HepG2 (cell line): ENCODE data around the gene CAT. TPM values are rescaled to one million over a fixed set of nuclear protein-coding genes. Genes with fewer than 3 reads are reported as not detected.

Experiments
- AFF4 ChIP-seq: sonication (generic); formaldehyde crosslinking; IDR thresholded peaks from 2 replicates; pipeline ENCODE4 v1.4.0; 2020; ENCODE audit warnings: missing genetic modification reagents
- GTF3A ChIP-seq: sonication (generic); formaldehyde crosslinking; conservative IDR thresholded peaks from 2 replicates; pipeline ENCODE4 v1.4.0; 2020; ENCODE audit warnings: mild to moderate bottlenecking, missing genetic modification reagents
- HMGXB3 ChIP-seq: sonication (generic); formaldehyde crosslinking; IDR thresholded peaks from 2 replicates; pipeline ENCODE4 v1.4.0; 2020; ENCODE audit warnings: missing genetic modification reagents, borderline replicate concordance
- HNRNPH1 ChIP-seq: fragments of 200-400 bp; formaldehyde crosslinking; optimal IDR thresholded peaks from 2 replicates; pipeline ENCODE3; 2017; ENCODE audit warnings: mild to moderate bottlenecking, low read depth, low read length
- HOXA3 ChIP-seq: sonication (generic); formaldehyde crosslinking; IDR thresholded peaks from 2 replicates; pipeline ENCODE4 v1.5.0; 2020; ENCODE audit warnings: missing genetic modification reagents
- SALL2 ChIP-seq: sonication (generic); formaldehyde crosslinking; IDR thresholded peaks from 2 replicates; pipeline ENCODE4 v1.8.1; 2023; ENCODE audit warnings: mild to moderate bottlenecking, missing genetic modification reagents, inconsistent platforms
- ZFYVE20 ChIP-seq: sonication (generic); formaldehyde crosslinking; IDR thresholded peaks from 2 replicates; pipeline ENCODE4 v1.8.0; 2023; ENCODE audit warnings: low read depth, mild to moderate bottlenecking, moderate library complexity, missing genetic modification reagents, borderline replicate concordance
- ZNF274 ChIP-seq: sonication (generic); formaldehyde crosslinking; IDR thresholded peaks from 2 replicates; pipeline ENCODE4 v1.5.1; 2020; ENCODE audit warnings: mild to moderate bottlenecking, missing genetic modification reagents
- ZNF276 ChIP-seq: sonication (generic); formaldehyde crosslinking; IDR thresholded peaks from 2 replicates; pipeline ENCODE4 v1.4.0; 2020; ENCODE audit warnings: mild to moderate bottlenecking, low read depth, missing genetic modification reagents
- ZNF484 ChIP-seq: sonication (generic); formaldehyde crosslinking; IDR thresholded peaks from 2 replicates; pipeline ENCODE4 v1.5.1; 2020; ENCODE audit warnings: mild to moderate bottlenecking, low read depth, missing genetic modification reagents, borderline replicate concordance
- ZNF572 ChIP-seq: sonication (generic); formaldehyde crosslinking; IDR thresholded peaks from 2 replicates; pipeline ENCODE4 v1.5.1; 2020; ENCODE audit warnings: mild to moderate bottlenecking, missing genetic modification reagents
- ZNF607 ChIP-seq: sonication (generic); formaldehyde crosslinking; IDR thresholded peaks from 2 replicates; pipeline ENCODE4 v1.5.1; 2020; ENCODE audit warnings: missing genetic modification reagents, mild to moderate bottlenecking, borderline replicate concordance
- polyA plus RNA-seq, 8 experiments: library from polyadenylated mRNA; depleted of rRNA in 3 of 8; stranded (reverse) in 7 of 8; unstranded in 1 of 8; fragments of >200 nt; fragmentation: Illumina TruSeq in 4 of 8; extraction: Trizol in 4 of 8; gene quantifications; 2 replicates each; pipeline versions ENCODE4 v1.2.1 to v1.2.3, GENCODE V29; 2011 to 2016; ENCODE audit warnings: low read depth in 4 of 8, missing spikeins in 1 of 8, mixed read lengths in 1 of 8; ENCODE audit not compliant: insufficient read depth in 1 of 8
- total RNA-seq, 5 experiments: library from RNA; depleted of rRNA; stranded (reverse); fragments of >200 nt; fragmentation: Illumina TruSeq; extraction: Trizol; gene quantifications; 2 replicates each; pipeline ENCODE4 v1.2.3, GENCODE V29; 2016; ENCODE audit warnings: low read depth in 1 of 5
- TF ChIP-seq, protein P1 (sequence below): sonication (generic); formaldehyde crosslinking; conservative IDR thresholded peaks from 2 replicates; pipeline ENCODE4 v1.8.0; 2022; ENCODE audit warnings: low read depth, missing genetic modification reagents
- TF ChIP-seq, protein P2 (sequence below): sonication (generic); formaldehyde crosslinking; IDR thresholded peaks from 2 replicates; pipeline ENCODE4 v1.4.0; 2020; ENCODE audit warnings: missing genetic modification reagents, low read depth, mild to moderate bottlenecking, borderline replicate concordance

Gene CAT
- total and polyA plus RNA-seq, 2 of the 13 experiments (the other 11 are each of a cell fraction or from before 2014, with no cell fraction given), result 107 to 136 TPM

DNA sequence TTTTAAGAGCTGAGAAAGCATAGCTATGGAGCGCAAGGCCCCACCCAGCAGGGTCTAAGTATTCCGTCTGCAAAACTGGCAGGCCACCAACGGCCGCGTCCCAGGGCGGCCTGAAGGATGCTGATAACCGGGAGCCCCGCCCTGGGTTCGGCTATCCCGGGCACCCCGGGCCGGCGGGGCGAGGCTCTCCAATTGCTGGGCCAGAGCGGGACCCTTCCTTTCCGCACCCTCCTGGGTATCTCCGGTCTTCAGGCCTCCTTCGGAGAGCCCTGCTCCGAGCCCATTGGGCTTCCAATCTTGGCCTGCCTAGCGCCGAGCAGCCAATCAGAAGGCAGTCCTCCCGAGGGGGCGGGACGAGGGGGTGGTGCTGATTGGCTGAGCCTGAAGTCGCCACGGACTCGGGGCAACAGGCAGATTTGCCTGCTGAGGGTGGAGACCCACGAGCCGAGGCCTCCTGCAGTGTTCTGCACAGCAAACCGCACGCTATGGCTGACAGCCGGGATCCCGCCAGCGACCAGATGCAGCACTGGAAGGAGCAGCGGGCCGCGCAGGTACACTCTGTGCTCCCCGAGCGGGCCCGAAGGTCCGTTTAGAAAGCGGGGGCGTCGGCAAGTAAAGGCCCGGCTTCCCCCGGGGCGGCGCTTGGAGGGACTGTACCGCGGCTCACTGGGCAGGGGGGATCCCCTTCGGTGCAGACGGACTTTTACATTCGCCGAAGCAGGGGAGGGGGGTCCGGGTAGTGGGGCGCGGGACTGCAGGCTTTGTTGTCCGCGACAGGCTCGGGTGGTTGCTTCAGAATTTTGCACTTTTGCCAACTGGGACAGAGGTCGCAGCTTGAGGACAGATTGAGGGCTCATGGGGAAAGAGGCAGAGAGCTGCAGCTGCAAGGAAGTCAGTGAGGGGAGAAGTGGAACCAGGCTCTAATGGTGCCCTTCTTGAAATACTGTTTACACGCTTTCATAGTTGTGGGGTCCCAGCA, at the start of gene CAT (continued):
- TF ChIP-seq ZNF276 (peak; percentile 72; the same call in 1 of the 2 replicates), SALL2 (CRISPR knock-in tag) (no peak), HOXA3 (peak; percentile 51; the same call in 1 of the 2 replicates), GTF3A (CRISPR knock-in tag) (no peak), HMGXB3 (CRISPR knock-in tag) (0 out of 2 replicates have a peak, but pooled peaks have one; percentile 23), ZNF484 (CRISPR knock-in tag) (no peak), HNRNPH1 (no peak), ZNF572 (CRISPR knock-in tag) (peak; percentile 90; the same call in 1 of the 2 replicates), ZNF274 (CRISPR knock-in tag) (peak; percentile 96), ZFYVE20 (CRISPR knock-in tag) (no peak), ZNF607 (peak; percentile 96), AFF4 (CRISPR knock-in tag) (no peak)
- TF ChIP-seq, protein P1, sequence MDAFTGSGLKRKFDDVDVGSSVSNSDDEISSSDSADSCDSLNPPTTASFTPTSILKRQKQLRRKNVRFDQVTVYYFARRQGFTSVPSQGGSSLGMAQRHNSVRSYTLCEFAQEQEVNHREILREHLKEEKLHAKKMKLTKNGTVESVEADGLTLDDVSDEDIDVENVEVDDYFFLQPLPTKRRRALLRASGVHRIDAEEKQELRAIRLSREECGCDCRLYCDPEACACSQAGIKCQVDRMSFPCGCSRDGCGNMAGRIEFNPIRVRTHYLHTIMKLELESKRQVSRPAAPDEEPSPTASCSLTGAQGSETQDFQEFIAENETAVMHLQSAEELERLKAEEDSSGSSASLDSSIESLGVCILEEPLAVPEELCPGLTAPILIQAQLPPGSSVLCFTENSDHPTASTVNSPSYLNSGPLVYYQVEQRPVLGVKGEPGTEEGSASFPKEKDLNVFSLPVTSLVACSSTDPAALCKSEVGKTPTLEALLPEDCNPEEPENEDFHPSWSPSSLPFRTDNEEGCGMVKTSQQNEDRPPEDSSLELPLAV (CRISPR knock-in tag), result no peak
- TF ChIP-seq, protein P2, sequence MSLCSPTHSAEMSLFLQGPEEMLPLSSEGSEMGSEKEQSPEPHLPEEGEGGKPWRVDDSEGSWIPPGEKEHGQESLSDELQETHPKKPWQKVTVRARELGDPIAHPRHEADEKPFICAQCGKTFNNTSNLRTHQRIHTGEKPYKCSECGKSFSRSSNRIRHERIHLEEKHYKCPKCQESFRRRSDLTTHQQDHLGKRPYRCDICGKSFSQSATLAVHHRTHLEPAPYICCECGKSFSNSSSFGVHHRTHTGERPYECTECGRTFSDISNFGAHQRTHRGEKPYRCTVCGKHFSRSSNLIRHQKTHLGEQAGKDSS (CRISPR knock-in tag), result peak; percentile 70; the same call in 1 of the 2 replicates
